DOHH2 (cell line): ENCODE results near the gene GCSAM.

ENCODE experiments used
- CTCF ChIP-seq: fragments of 200-600 bp; sonication (generic); IDR thresholded peaks from one replicate; pipeline ENCODE4 v1.5.1; 2014; ENCODE audit warnings: antibody characterized with exemption, mild to moderate bottlenecking, low read depth, low read length; ENCODE audit not compliant: poor library complexity, severe bottlenecking
- EZH2phosphoT487 ChIP-seq: fragments of 200-600 bp; sonication (generic); IDR thresholded peaks from 2 replicates; pipeline ENCODE4 v1.6.1; 2017; ENCODE audit warnings: borderline replicate concordance, mild to moderate bottlenecking, antibody characterized with exemption, low read length, moderate library complexity, mixed read lengths

GRCh38 chr3:112097378-112097777 is 35.7 kb downstream of the GCSAM start:
- TF ChIP-seq CTCF (no peak), EZH2phosphoT487 (no peak)
